ENCODE results near the gene TLDC2.

- no peak for TF ChIP-seq POLR2A (IDR thresholded peaks at IDR 0.05)
- TF ChIP-seq, protein P1, sequence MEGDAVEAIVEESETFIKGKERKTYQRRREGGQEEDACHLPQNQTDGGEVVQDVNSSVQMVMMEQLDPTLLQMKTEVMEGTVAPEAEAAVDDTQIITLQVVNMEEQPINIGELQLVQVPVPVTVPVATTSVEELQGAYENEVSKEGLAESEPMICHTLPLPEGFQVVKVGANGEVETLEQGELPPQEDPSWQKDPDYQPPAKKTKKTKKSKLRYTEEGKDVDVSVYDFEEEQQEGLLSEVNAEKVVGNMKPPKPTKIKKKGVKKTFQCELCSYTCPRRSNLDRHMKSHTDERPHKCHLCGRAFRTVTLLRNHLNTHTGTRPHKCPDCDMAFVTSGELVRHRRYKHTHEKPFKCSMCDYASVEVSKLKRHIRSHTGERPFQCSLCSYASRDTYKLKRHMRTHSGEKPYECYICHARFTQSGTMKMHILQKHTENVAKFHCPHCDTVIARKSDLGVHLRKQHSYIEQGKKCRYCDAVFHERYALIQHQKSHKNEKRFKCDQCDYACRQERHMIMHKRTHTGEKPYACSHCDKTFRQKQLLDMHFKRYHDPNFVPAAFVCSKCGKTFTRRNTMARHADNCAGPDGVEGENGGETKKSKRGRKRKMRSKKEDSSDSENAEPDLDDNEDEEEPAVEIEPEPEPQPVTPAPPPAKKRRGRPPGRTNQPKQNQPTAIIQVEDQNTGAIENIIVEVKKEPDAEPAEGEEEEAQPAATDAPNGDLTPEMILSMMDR (IDR thresholded peaks at IDR 0.05): no peak
These were observed 12.9 kb upstream of the TLDC2 start for GRCh38 chr20:36862857-36863668.

All from testis (tissue), 2 donors.